GM03348 (cell line): ENCODE measurements around the gene EXOC6B.

Experiments
- DNase-seq: peaks from one replicate; pipeline ENCODE4 v3.0.0; 2012; ENCODE audit warnings: low spot score

EXOC6B gene

DNA sequence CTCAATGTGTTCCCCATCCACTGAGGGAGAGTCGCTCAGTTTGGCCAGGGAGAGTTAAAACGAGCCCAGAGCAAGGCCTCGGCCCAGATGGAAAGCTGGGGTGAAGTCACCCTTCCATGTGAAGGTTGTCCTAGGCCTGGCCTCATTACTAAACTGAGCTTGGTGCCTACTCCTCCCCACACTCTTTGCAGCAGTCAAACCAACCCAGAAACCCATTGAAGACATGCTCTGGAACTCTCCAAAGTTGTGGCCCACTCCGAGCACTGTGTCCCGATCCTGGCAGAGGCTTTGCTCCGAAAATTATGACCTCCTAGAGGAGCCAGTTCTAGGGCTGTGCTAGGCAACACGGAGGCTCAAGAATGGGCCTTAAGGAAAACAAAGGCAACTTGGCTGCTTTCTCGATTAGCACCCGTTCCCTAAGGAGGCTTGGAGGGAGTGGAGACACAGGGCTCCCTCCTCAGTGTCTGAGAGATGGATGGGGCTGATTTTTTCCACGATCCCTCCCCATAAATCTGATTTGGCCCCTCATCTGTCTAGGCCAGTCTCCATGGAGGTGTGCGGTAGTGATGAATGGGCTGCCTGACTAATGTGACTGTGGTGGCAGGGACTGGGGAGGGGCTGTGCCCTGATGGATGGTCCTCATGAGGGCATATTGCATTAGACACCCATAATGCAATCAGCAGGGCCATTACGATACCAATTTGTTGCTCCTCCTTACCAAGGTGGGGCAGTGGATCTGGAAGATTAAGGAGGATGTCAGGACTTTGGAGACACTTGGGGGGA, 666.4 kb downstream of the EXOC6B start:
- DNase-seq: no peak

GRCh38 chr2:72157871-72158771, 667.7 kb downstream of the EXOC6B start:
- no peak for DNase-seq

GRCh38 chr2:72156872-72157271, 669.0 kb downstream of the EXOC6B start:
- DNase-seq: no peak

DNA sequence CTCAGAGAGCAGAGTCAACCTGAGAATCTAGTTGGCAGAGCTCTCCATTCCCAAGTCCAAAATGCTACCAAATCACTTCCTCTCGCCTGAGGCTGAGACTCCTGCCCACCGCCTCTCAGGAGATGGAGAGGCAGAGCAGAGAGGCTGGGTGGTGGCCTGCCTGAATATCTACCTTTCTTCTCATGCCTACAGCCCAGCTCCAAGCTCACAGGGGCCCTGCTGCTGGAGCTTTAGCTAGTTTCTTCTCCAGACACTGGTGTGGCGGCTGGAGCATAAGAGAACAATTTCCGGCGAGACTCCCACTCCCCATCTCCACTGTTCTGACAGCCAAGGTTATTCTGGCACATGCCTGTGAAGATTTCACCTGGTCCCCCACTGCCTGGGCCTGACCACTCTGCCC, 670.1 kb downstream of the EXOC6B start:
- no peak for DNase-seq

- no peak for DNase-seq
These were observed 670.7 kb downstream of the EXOC6B start for GRCh38 chr2:72155151-72155550.

DNA sequence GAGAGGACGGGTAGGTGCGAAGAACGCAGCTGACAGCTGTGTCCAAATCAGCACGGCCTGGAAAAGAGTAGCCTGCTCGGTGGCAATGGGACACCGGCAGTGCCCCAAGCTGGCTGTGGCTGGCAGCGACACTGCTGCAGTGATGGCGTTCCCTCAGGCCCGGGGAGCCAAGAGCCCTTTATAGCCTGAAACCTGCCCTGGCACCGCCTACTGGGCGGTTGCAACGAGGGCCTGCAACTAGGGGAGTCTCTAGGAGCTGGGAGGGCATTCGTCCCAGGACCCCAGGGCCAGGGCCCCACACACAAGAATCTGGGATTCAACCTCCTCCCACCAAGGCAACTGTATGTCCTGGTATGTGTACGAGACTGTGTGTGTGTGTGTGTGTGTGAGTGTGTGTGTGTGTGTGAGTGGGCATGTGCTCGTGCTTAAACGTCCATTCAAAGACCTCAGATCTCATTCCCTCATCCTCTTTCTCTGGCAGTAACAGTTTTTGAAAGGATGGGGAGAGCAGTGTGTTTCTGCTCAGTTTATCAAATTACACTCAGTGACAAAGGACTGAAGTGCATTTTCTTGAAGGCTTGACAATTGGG, 671.4 kb downstream of the EXOC6B start:
- DNase-seq: no peak

DNA sequence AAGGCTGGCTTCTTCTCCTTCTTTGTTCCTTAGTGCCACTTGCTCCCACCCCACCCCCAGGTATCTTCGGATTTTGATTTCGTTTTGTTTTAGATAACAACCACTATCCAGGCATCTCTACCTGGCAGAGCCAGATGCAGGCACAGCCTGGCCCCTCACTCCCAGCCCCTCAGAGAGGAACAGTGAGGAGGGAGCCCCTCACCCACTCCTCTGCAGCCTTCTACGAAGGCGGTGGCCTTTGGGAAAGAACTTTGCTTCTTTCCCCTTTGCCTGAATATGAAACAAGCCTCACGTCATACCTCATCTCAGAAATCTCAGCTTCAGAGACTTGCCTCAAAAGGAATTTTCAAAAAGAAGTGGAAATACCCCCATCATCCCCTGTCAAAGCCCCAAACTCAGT, 671.9 kb downstream of the EXOC6B start:
- DNase-seq: no peak

- no peak for DNase-seq
These were observed 672.6 kb downstream of the EXOC6B start for GRCh38 chr2:72153026-72153791.

- DNase-seq: no peak
These were observed 674.9 kb downstream of the EXOC6B start for GRCh38 chr2:72150861-72151356.

DNA sequence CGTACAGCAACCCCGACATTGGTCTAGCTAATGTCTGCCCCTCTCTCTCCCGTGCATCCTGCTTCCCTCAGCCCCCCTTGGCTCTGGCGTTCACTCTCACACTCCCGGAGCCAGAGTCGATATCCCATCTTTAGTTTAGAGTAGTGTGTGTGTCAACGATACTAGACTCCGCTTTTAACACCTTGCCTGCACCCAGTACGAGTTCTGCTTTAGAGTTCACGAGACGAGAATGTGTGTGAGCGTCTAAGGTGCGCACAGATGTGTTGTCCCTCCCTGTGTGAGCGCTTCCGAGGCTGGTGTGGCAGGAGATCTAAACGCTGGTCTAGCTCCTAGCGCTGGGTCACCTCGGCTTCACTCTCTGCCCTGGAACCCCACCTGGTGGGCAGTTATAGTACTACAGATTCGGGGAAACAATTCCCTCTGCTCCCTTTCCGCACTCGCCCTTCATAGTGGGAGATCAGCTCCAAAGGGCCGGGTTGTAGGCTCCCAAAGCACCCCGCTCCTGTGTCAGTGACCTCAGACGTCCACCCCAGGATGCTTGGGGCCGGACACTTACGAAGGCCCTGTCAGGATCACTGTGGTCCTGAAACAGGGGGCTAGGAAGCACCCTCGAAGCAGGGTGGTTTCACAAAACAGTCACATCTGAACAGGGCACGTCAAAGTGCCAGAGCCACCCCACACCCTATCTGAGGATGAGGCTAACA, 675.5 kb downstream of the EXOC6B start:
- DNase-seq: peak; percentile 92

DNA sequence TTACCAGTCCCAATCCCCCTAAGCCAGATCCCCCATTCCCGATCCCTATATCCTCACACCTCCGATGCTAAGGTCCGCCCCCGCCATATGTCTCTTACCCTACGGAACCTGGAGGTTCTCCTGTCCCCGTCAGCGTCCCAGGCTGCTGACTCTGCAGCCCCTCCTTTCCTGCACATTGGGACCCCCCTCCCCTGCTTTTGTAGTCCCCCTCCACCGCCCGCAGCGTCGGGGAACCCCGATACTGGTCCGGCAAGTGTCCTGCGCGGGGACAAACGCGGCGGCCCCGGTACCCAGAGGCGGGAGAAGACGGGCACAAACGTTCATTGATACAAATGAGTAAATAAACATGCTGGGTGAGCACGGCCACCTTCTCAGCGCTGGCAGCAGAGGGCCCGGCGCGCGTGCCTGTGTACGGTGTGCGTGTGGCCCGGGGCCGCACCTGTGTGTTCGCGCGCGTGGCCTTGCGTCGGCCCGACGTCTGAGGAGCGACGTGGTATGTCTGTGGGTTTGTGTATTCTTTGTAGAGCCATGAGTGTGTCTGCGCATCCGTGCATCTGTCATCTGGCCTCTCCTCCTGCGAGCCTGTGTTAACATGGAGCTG, 676.2 kb downstream of the EXOC6B start:
- DNase-seq: no peak

- peak; percentile 85 for DNase-seq
These were observed 676.8 kb downstream of the EXOC6B start for GRCh38 chr2:72148837-72149555.

- DNase-seq: peak; percentile 74
These were observed 677.6 kb downstream of the EXOC6B start for GRCh38 chr2:72148003-72148836.

- DNase-seq: peak; percentile 22
These were observed 678.4 kb downstream of the EXOC6B start, which contains the start of gene CYP26B1 for GRCh38 chr2:72147303-72147971. Gene CYP26B1, minus strand, starts transcription at chr2:72147862. Its CDS starts 28 bp downstream, at chr2:72147834.

DNA sequence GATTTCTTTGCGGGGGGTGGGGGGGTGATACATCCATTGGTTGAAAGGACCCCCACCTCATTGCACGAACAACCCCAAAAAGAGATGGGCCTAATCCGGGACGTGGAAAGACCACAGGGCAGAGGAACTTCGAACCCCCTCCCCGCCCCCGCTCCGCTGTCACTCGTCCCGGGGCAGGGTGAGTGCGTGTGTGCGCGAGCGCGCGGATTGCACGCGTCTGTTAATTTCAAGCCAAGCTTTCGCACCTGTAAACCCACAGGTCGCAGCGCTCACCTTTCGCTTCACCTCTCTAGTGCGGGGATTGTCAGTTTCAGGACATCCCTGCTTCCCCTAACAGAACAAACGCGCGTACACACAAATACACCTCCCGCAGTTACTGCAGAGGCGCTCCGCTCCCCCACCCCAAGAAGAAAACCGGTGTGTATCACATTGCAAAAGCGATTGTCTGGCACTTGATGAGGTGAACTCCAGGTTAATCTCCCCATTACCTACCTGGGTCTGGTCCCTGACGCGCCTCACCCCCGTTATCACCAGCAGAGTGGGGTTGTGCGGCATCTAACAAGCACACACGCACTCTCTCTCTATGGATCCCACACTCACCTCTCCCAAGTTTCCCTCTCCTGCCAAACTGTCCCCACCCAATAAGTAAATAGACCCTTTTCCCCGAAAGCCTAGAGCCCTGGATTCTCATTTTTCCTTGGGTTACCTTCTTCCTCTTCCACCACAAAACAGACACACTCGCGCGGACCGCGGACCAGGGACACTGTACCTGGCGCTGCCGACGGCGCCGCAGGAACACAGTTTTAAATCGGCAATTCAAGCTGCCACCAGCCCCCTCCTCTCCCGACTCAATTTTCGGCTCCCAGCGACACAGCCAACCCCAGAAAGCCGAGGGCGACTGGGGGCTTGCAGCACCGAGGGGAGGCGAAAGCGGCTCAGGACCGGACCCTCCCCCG, 679.2 kb downstream of the EXOC6B start:
- peak; percentile 10 for DNase-seq

DNA sequence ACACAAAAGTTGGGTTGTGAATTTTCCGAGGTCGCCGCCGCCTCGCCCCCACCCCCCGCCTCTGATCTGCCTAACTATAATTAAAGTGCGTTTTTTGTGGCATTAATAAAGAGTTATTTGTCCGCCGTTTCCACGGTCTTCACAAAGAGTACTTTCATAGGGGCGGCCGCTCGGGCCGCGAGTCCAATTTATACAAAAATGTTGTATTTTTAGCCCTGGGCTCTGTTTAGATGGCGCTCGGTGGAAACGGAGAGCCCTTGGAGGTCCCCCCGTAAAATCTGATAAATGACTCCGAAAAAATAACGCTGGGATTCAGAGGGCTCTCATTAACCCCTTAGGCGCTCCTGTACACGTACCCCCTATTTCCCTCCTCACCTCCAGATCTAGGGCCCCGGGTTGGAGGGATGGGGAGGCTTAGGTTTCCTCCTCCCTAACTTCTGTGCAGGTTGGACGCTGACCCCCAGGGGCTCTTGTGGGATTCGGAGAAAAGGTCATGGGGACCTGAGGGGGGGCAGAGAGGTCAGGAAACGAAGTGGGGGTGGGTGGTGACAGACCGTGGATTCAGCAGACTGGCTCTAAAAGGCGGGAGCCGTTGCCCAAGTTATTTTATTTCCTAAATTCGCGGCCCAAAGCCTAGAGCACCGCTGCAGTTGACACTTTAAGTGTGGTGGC, 680.0 kb downstream of the EXOC6B start:
- DNase-seq: no peak

DNA sequence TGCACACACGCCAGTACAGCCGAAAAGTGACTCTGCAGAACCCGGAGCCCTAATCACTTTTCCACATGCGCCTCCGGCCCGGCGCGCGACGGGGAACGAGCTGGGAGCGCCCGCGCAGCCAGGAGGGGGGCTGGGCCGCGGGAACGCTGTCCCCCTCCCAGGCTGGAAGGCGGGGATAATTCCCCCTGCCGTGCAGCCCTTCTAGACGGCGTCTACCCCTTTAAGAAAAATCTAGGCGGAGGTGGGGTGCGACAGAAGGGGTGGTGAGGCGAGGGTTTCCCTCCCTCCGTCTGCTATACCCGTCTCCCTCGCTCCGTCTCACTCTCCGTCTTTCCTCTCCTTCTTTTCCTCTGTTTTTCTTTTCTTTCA, 680.6 kb downstream of the EXOC6B start:
- DNase-seq: peak; percentile 45
